ENCODE measurements around the gene NECTIN4. TPM values are rescaled to one million over a fixed set of nuclear protein-coding genes. Genes with fewer than 3 reads are reported as not detected.

Gene NECTIN4
- total RNA-seq = not detected

DNA sequence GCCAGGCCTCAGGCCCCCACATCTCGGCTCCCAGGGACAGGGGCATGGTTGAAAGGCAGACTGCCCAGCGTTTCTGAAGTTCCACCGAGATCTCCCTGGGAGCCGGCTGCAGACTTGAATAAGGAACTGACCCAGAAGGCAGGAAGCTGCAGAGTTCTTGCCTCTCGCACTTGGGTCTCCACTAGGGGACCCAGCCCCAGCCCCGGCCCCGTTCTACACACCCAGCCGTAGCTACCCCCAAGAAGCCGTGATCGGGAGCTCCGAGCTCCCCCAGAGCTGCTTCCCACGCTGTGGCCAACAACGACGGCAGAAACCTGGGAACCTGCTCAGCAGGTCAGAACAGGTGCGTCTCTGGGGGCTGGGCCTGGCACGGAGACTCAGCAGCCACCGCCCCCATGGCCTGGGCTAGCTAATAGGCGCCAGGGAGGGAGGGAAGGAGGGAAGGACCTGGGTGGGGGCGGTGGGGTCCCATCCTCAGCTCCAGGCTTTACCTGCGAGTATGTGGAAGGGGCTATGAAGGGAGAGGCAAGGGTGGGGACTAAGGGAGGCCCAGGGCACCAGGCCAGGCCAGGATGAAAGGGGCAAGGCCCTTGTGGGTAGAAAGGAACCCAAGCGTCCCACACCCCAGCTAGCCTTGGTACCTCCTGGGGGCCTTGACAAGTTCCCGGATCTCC is at the start of gene NECTIN4:
Gene NECTIN4 (minus strand): TSS at position 308 of the 674 bp plus-strand sequence. CDS start 262 bp downstream, at position 46.
- no peak for ATAC-seq
- Histone ChIP-seq H3K27ac (no peak within 1 kb of the TSS), H3K4me1 (no peaks in the 10 kb centered on the region), H3K9me3 (no peaks in the 10 kb centered on the region), H3K4me3 (no peak within 1 kb of the TSS), H3K36me3 (no peaks in the 10 kb centered on the region), H3K27me3 (no peaks in the 10 kb centered on the region)
- intact Hi-C loops (cut with DNase I; ENCODE audit: low total_unique reads) (no loop called here), in situ Hi-C loops (cut with MboI; ENCODE audit: low sequenced_read_pairs in 4 of 4) (no loop called here)
- TF ChIP-seq POLR2A (IDR thresholded peaks at IDR 0.05) = no peak
- TF ChIP-seq, protein P1, sequence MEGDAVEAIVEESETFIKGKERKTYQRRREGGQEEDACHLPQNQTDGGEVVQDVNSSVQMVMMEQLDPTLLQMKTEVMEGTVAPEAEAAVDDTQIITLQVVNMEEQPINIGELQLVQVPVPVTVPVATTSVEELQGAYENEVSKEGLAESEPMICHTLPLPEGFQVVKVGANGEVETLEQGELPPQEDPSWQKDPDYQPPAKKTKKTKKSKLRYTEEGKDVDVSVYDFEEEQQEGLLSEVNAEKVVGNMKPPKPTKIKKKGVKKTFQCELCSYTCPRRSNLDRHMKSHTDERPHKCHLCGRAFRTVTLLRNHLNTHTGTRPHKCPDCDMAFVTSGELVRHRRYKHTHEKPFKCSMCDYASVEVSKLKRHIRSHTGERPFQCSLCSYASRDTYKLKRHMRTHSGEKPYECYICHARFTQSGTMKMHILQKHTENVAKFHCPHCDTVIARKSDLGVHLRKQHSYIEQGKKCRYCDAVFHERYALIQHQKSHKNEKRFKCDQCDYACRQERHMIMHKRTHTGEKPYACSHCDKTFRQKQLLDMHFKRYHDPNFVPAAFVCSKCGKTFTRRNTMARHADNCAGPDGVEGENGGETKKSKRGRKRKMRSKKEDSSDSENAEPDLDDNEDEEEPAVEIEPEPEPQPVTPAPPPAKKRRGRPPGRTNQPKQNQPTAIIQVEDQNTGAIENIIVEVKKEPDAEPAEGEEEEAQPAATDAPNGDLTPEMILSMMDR (IDR thresholded peaks at IDR 0.05 in 4 of 5, conservative IDR thresholded peaks at IDR 0.05 in 1 of 5) = no peak
- DNase-seq = no peak

DNA sequence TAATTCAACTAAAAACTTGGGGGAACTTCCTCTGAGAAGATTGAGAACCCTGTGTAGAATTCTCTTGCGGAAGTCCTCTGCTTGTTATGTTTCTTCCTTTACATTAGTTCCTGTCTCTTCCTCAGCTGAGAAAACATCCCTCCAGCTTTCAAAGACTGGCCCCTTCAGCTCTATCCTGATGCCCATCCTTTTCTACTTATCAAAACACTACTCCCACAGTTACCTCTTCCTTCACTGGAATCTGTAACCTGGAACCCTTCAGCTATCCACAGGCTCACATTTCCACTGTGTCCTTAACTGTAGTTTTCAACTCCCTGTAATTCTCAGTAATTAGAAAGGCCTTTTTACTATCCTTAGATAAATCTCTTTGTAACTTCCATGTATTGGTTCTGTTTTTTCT is 49.1 kb upstream of the NECTIN4 start:
- H3K4me1 ChIP-seq = peaks cover 25 to 33% of the 10 kb centered on the region in 2 donors
- TF ChIP-seq POLR2A (IDR thresholded peaks at IDR 0.05) = no peak
- TF ChIP-seq, protein P1 (IDR thresholded peaks at IDR 0.05 in 4 of 5, conservative IDR thresholded peaks at IDR 0.05 in 1 of 5) = no peak
- H3K4me3 ChIP-seq = no peak overlapping the region
- H3K9me3 ChIP-seq = no peaks in the 10 kb centered on the region
- H3K36me3 ChIP-seq = peaks cover 0 to 6% of the 10 kb centered on the region in 2 donors
- H3K27ac ChIP-seq = peak overlapping the region in 2 of 4 donors; percentile 15 to 28
- ATAC-seq = no peak
- intact Hi-C loops (cut with DNase I; ENCODE audit: low total_unique reads) = loop anchor here (10.0 kb wide), 1 partner anchor 1104 kb away; the partner anchor contains the start of gene PIGM
- no peak for DNase-seq
- H3K27me3 ChIP-seq = no peaks in the 10 kb centered on the region
- in situ Hi-C loops (cut with MboI; ENCODE audit: low sequenced_read_pairs in 4 of 4) = no loop called here

DNA sequence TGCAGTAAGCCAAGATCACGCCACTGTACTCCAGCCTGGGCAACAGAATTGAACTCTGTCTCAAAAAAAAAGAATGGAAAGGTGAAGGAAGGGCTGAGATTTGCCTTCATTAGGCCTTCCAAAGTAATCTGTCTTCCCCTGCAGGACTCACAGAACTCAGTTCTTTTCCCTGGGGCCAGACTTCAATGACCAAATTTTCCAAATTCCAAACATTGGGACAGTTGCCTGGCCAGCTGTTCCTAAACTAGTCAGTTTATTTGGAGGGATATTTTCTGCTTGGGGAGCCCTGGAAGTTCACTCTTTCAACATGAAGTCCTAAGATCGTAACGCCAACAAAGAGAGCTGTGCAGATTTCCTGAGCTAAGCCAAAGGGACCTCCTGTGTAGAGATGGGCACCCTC is 48.5 kb upstream of the NECTIN4 start:
- no peaks in the 10 kb centered on the region for H3K27me3 ChIP-seq
- intact Hi-C loops (cut with DNase I; ENCODE audit: low total_unique reads) (loop anchor here (10.0 kb wide), 1 partner anchor 1103 kb away; the partner anchor contains the start of gene PIGM), in situ Hi-C loops (cut with MboI; ENCODE audit: low sequenced_read_pairs in 4 of 4) (no loop called here)
- no peak for TF ChIP-seq POLR2A (IDR thresholded peaks at IDR 0.05)
- TF ChIP-seq, protein P1 (IDR thresholded peaks at IDR 0.05 in 4 of 5, conservative IDR thresholded peaks at IDR 0.05 in 1 of 5) = no peak
- peaks cover 0 to 6% of the 10 kb centered on the region in 2 donors for H3K36me3 ChIP-seq
- H3K9me3 ChIP-seq = no peaks in the 10 kb centered on the region
- no peak for DNase-seq
- peak overlapping the region in 2 of 4 donors; percentile 20 to 28 for H3K27ac ChIP-seq
- no peak for ATAC-seq
- peaks cover 26 to 36% of the 10 kb centered on the region in 2 donors for H3K4me1 ChIP-seq
- H3K4me3 ChIP-seq = no peak overlapping the region

DNA sequence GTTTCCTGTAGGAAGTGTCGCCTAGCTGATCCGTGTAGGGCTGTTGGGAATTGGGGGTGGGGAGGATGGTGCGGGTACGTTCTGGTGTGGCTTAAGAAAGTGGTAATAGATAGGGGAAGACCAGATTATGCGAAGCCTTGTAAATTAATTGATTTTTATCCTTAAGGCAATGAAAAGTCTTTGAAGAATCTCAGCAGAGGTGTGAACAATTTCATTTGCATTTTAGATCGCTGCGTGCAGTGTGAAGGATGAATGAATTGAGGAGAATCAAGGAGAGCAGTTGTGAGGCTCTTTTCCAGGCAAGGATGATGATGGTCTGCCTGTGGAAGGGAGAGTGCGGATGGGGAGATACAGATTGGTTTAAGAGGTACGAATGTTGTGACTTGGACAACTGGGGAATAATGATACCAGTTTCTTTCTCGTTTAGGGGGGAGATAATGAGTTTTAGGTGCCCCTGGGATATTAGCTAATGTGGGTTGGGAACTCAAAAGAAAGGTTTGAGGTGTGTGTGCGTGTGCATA is 43.9 kb upstream of the NECTIN4 start:
- H3K4me1 ChIP-seq = peaks cover 54 to 59% of the 10 kb centered on the region in 2 donors
- H3K27me3 ChIP-seq = no peaks in the 10 kb centered on the region
- TF ChIP-seq, protein P1 (IDR thresholded peaks at IDR 0.05 in 4 of 5, conservative IDR thresholded peaks at IDR 0.05 in 1 of 5) = no peak
- no peak for TF ChIP-seq POLR2A (IDR thresholded peaks at IDR 0.05)
- peak overlapping the region; percentile 83 to 91 (median 84) for H3K4me3 ChIP-seq
- no peaks in the 10 kb centered on the region for H3K9me3 ChIP-seq
- DNase-seq (no peak), ATAC-seq (no peak)
- intact Hi-C loops (cut with DNase I; ENCODE audit: low total_unique reads) (loop anchor here (1.0 to 10.0 kb wide), 5 partner anchors 20 to 1098 kb away; partner anchors contain the start of genes NDUFS2, PIGM, TOMM40L and UFC1), in situ Hi-C loops (cut with MboI; ENCODE audit: low sequenced_read_pairs in 4 of 4) (no loop called here)
- peaks cover 0 to 24% of the 10 kb centered on the region in 2 donors for H3K36me3 ChIP-seq
- H3K27ac ChIP-seq = peak overlapping the region; percentile 94 to 98 (median 96)

Data from gastrocnemius medialis (tissue), 4 donors.